ENCODE results near the gene SERINC2. TPM values are rescaled to one million over a fixed set of nuclear protein-coding genes. Genes with fewer than 3 reads are reported as not detected.

SERINC2 gene
- total and polyA plus RNA-seq, 9 of the 15 experiments (the other 6 are each of a cell fraction or from before 2014, with no cell fraction given) = 0.07 to 1.2 (median 0.70) TPM; not detected in 2

DNA sequence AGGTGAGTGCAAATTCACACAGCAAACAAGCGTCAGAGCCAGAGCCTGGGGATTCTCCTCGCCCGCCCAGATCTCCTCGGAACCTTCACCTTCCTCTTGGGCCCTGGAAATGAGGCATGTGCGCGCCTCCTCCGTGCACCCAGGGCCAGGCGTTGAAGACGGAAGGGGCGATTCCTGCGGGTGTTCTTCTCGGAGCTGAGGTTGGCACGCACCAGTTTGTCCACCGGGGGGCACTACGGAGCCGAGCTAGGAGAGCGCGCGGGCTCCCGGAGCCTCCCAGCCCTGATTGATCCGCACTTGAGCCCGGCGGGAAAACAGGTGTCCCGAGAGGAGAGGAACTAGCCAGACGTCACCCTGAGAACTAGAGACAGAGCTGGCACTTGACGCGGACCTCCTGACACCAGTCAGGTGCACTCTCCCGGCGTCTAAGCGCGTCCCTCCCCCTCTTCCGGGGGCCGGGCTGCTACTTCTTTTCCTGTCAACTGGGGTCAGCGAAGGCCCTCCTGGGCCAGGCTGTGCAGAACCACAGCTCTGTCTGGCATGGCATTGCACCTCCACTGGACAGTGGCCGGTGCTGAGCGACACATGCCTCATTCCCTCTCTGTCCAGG lies 18.3 kb upstream of the SERINC2 start (continued):
- TF ChIP-seq, protein P1, sequence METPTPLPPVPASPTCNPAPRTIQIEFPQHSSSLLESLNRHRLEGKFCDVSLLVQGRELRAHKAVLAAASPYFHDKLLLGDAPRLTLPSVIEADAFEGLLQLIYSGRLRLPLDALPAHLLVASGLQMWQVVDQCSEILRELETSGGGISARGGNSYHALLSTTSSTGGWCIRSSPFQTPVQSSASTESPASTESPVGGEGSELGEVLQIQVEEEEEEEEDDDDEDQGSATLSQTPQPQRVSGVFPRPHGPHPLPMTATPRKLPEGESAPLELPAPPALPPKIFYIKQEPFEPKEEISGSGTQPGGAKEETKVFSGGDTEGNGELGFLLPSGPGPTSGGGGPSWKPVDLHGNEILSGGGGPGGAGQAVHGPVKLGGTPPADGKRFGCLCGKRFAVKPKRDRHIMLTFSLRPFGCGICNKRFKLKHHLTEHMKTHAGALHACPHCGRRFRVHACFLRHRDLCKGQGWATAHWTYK (CRISPR knock-in tag; IDR thresholded peaks at IDR 0.05) = peak; percentile 41; the same call in 1 of the 2 replicates
- no peak for TF ChIP-seq ZNF384 (IDR thresholded peaks at IDR 0.05; ENCODE audit: low read depth, low read length)
- TF ChIP-seq ZNF217 (CRISPR knock-in tag; IDR thresholded peaks at IDR 0.05) = no peak
- TF ChIP-seq RCOR1 (IDR thresholded peaks at IDR 0.05; ENCODE audit: borderline replicate concordance in 1 of 2, low read depth in 2 of 2, low read length in 2 of 2) = peak in 1 of 2 experiments; percentile 74; a peak in 2 of 4 replicates
- no peak for TF ChIP-seq SRF (CRISPR knock-in tag; IDR thresholded peaks at IDR 0.05)
- no peak for TF ChIP-seq PTRF (tag; IDR thresholded peaks at IDR 0.05)
- TF ChIP-seq BMI1 (IDR thresholded peaks at IDR 0.05; ENCODE audit: low read length) = no peak
- peak; percentile 27; the same call in 1 of the 2 replicates for TF ChIP-seq CREM (IDR thresholded peaks at IDR 0.05; ENCODE audit: low read depth)
- peak; percentile 56 for TF ChIP-seq L3MBTL2 (IDR thresholded peaks at IDR 0.05)
- TF ChIP-seq, protein P2, sequence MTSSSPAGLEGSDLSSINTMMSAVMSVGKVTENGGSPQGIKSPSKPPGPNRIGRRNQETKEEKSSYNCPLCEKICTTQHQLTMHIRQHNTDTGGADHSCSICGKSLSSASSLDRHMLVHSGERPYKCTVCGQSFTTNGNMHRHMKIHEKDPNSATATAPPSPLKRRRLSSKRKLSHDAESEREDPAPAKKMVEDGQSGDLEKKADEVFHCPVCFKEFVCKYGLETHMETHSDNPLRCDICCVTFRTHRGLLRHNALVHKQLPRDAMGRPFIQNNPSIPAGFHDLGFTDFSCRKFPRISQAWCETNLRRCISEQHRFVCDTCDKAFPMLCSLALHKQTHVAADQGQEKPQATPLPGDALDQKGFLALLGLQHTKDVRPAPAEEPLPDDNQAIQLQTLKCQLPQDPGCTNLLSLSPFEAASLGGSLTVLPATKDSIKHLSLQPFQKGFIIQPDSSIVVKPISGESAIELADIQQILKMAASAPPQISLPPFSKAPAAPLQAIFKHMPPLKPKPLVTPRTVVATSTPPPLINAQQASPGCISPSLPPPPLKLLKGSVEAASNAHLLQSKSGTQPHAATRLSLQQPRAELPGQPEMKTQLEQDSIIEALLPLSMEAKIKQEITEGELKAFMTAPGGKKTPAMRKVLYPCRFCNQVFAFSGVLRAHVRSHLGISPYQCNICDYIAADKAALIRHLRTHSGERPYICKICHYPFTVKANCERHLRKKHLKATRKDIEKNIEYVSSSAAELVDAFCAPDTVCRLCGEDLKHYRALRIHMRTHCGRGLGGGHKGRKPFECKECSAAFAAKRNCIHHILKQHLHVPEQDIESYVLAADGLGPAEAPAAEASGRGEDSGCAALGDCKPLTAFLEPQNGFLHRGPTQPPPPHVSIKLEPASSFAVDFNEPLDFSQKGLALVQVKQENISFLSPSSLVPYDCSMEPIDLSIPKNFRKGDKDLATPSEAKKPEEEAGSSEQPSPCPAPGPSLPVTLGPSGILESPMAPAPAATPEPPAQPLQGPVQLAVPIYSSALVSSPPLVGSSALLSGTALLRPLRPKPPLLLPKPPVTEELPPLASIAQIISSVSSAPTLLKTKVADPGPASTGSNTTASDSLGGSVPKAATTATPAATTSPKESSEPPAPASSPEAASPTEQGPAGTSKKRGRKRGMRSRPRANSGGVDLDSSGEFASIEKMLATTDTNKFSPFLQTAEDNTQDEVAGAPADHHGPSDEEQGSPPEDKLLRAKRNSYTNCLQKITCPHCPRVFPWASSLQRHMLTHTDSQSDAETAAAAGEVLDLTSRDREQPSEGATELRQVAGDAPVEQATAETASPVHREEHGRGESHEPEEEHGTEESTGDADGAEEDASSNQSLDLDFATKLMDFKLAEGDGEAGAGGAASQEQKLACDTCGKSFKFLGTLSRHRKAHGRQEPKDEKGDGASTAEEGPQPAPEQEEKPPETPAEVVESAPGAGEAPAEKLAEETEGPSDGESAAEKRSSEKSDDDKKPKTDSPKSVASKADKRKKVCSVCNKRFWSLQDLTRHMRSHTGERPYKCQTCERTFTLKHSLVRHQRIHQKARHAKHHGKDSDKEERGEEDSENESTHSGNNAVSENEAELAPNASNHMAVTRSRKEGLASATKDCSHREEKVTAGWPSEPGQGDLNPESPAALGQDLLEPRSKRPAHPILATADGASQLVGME (CRISPR knock-in tag; IDR thresholded peaks at IDR 0.05) = no peak
- no peak for TF ChIP-seq CEBPG (CRISPR knock-in tag; IDR thresholded peaks at IDR 0.05)
- TF ChIP-seq CEBPG (tag; conservative IDR thresholded peaks at IDR 0.05 in 1 of 2, IDR thresholded peaks at IDR 0.05 in 1 of 2) = no peak
- no peak for TF ChIP-seq SETDB1 (IDR thresholded peaks at IDR 0.05; ENCODE audit: low read length)
- TF ChIP-seq ZNF253 (CRISPR knock-in tag; conservative IDR thresholded peaks at IDR 0.05) = no peak
- TF ChIP-seq, protein P3, sequence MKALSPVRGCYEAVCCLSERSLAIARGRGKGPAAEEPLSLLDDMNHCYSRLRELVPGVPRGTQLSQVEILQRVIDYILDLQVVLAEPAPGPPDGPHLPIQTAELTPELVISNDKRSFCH (CRISPR knock-in tag; IDR thresholded peaks at IDR 0.05) = no peak
- TF ChIP-seq, protein P3 (tag; IDR thresholded peaks at IDR 0.05) = no peak
- TF ChIP-seq MYNN (IDR thresholded peaks at IDR 0.05) = 0 out of 2 replicates have a peak, but pooled peaks have one; percentile 36
- no peak for TF ChIP-seq MYNN (CRISPR knock-in tag; IDR thresholded peaks at IDR 0.05)
- TF ChIP-seq SAFB2 (IDR thresholded peaks at IDR 0.05; ENCODE audit: borderline replicate concordance, low read depth, low read length, severe bottlenecking) = no peak
- no peak for TF ChIP-seq CBX2 (IDR thresholded peaks at IDR 0.05; ENCODE audit: insufficient read depth, low read length, poor library complexity, severe bottlenecking)
- TF ChIP-seq, protein P4, sequence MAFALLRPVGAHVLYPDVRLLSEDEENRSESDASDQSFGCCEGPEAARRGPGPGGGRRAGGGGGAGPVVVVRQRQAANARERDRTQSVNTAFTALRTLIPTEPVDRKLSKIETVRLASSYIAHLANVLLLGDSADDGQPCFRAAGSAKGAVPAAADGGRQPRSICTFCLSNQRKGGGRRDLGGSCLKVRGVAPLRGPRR (CRISPR knock-in tag; IDR thresholded peaks at IDR 0.05) = no peak
- no peak for TF ChIP-seq NCOA1 (IDR thresholded peaks at IDR 0.05; ENCODE audit: low read depth)

All from K562 (cell line).